GM12801 (cell line): Measurements from ENCODE around the gene TRIM24.

Experiments used
- CTCF ChIP-seq: IDR thresholded peaks from one replicate; pipeline ENCODE4 v1.5.1; 2011; ENCODE audit warnings: control low read depth; ENCODE audit not compliant: insufficient read length; ENCODE audit errors: extremely low read depth

Gene TRIM24

GRCh38 chr7:138546064-138546619 is 86.1 kb downstream of the TRIM24 start:
- TF ChIP-seq CTCF, result no peak

- TF ChIP-seq CTCF, result no peak
These were observed 86.8 kb downstream of the TRIM24 start for GRCh38 chr7:138546829-138547228.

- no peak for TF ChIP-seq CTCF
These were observed 89.0 kb downstream of the TRIM24 start for GRCh38 chr7:138549082-138549481.

- TF ChIP-seq CTCF, result no peak
These were observed 90.3 kb downstream of the TRIM24 start for GRCh38 chr7:138550337-138550736.

GRCh38 chr7:138551102-138551501 is 91.0 kb downstream of the TRIM24 start:
- TF ChIP-seq CTCF, result no peak

GRCh38 chr7:138553805-138554204 is 93.7 kb downstream of the TRIM24 start:
- TF ChIP-seq CTCF, result no peak

- TF ChIP-seq CTCF, result no peak
These were observed 94.6 kb downstream of the TRIM24 start for GRCh38 chr7:138554674-138555073.

GRCh38 chr7:138555684-138556083 is 95.6 kb downstream of the TRIM24 start:
- TF ChIP-seq CTCF, result no peak
